Thymus (tissue), 11 donors: ENCODE measurements around the gene ADAMTS6. TPM values are rescaled to one million over a fixed set of nuclear protein-coding genes. Genes with fewer than 3 reads are reported as not detected.

Source experiments
- DNase-seq, 9 donors: peaks; one replicate each; pipeline ENCODE4 v3.0.0-alpha.2; 2013; ENCODE audit warnings: low spot score in 9 of 9, low read depth in 6 of 9, missing footprints in 1 of 9
- H3K27ac ChIP-seq, 2 donors: one replicate each; pipeline ENCODE4 v1.5.1; 2013; ENCODE audit warnings: control low read depth in 1 of 2, low read depth in 1 of 2, low read length in 1 of 2, mild to moderate bottlenecking in 1 of 2, moderate library complexity in 1 of 2
- H3K27me3 ChIP-seq, 2 donors: one replicate each; pipeline ENCODE4 v1.5.1; 2013; ENCODE audit warnings: low read length in 1 of 2; ENCODE audit not compliant: control insufficient read depth in 2 of 2, insufficient read depth in 1 of 2
- H3K36me3 ChIP-seq, 2 donors: one replicate each; pipeline ENCODE4 v1.5.1; 2013; ENCODE audit warnings: low read length in 1 of 2, mild to moderate bottlenecking in 1 of 2, moderate library complexity in 1 of 2; ENCODE audit not compliant: control insufficient read depth in 2 of 2, insufficient read depth in 2 of 2
- H3K4me1 ChIP-seq, 2 donors: one replicate each; pipeline ENCODE4 v1.5.1; 2013; ENCODE audit warnings: low read length in 2 of 2; ENCODE audit not compliant: control insufficient read depth in 2 of 2, insufficient read depth in 2 of 2
- H3K4me3 ChIP-seq, 2 donors: one replicate each; pipeline ENCODE4 v1.5.1; 2013; ENCODE audit warnings: low read length in 2 of 2, control low read depth in 1 of 2, mild to moderate bottlenecking in 1 of 2
- H3K9me3 ChIP-seq, 2 donors: one replicate each; pipeline ENCODE4 v1.5.1; 2013; ENCODE audit warnings: low read length in 1 of 2, mild to moderate bottlenecking in 1 of 2; ENCODE audit not compliant: control insufficient read depth in 2 of 2, insufficient read depth in 1 of 2
- WGBS: extraction: QIAGEN DNeasy Blood & Tissue Kit; methylation state at CpG from one replicate; pipeline ENCODE4 v1.1.7; 2013; 5-methylcytosine and 5-hydroxymethylcytosine counted together
- polyA plus RNA-seq: library from polyadenylated mRNA; stranded (reverse); fragments of 200-250 nt; gene quantifications from one replicate; pipeline ENCODE4 v1.2.3, GENCODE V29; 2013
- total RNA-seq: library from RNA; stranded (reverse); fragments of 120-200 nt; gene quantifications from one replicate; pipeline ENCODE4 v1.2.4, GENCODE V29; 2013
- donor health status: healthy.

Gene ADAMTS6
- total and polyA plus RNA-seq, 2 donors, result 1.2 to 11.5 TPM

DNA sequence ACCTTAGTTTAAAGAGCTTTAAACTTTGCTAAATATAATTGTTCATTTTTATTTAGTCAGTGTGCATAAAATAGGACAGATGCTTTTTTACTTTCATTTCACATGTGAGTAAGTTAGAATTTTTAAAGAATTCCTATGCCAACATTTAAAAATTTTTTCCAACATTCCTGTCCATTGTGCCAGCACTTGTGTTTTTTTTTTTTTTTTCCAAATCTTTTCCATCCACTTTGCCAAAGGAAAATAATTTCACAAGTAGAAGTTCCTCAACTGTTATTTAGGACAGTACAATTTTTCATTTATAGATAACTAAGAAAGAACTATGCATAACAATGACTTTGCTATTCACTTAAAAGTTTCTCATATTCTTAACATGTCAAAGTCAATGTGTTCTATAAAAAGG is 189.5 kb downstream of the ADAMTS6 start:
- no peaks in the 10 kb centered on the region for H3K36me3 ChIP-seq
- H3K4me1 ChIP-seq, result no peaks in the 10 kb centered on the region
- DNase-seq, result no peak
- no peak overlapping the region for H3K27ac ChIP-seq
- H3K27me3 ChIP-seq, result no peaks in the 10 kb centered on the region
- no peak overlapping the region for H3K4me3 ChIP-seq
- no peaks in the 10 kb centered on the region for H3K9me3 ChIP-seq

- no peaks in the 10 kb centered on the region for H3K36me3 ChIP-seq
- H3K4me1 ChIP-seq, result no peaks in the 10 kb centered on the region
- no peaks in the 10 kb centered on the region for H3K27me3 ChIP-seq
- no peak for DNase-seq
- 94% methylated on average over 1 of the region's 1 CpG for WGBS
- no peak overlapping the region for H3K4me3 ChIP-seq
- H3K9me3 ChIP-seq, result no peaks in the 10 kb centered on the region
- H3K27ac ChIP-seq, result no peak overlapping the region
Measured at GRCh38 chr5:65290677-65291076, 191.0 kb downstream of the ADAMTS6 start.

DNA sequence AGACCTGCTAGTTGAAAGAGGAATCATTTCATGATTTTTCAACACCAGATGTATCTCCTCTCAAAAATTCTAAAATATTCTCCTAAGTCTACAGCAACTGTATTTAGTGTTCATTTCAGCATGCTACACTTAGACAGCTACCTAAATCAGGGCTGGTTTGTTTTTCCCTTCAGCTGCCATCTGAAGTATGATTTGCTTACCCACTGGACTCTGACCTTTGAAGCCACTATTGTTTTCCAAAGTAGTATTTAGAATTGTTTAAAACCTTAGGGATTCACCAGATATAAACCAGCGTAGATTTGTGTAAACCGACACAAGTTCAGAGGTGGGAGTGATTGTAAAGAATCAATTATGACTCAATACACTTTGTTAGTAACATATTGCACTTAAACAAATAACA is 193.1 kb downstream of the ADAMTS6 start:
- WGBS, result 99% methylated on average over 2 of the region's 2 CpGs
- no peak for DNase-seq
- H3K27me3 ChIP-seq, result no peaks in the 10 kb centered on the region
- no peak overlapping the region for H3K4me3 ChIP-seq
- H3K27ac ChIP-seq, result no peak overlapping the region
- H3K4me1 ChIP-seq, result no peaks in the 10 kb centered on the region
- no peaks in the 10 kb centered on the region for H3K36me3 ChIP-seq
- H3K9me3 ChIP-seq, result no peaks in the 10 kb centered on the region

DNA sequence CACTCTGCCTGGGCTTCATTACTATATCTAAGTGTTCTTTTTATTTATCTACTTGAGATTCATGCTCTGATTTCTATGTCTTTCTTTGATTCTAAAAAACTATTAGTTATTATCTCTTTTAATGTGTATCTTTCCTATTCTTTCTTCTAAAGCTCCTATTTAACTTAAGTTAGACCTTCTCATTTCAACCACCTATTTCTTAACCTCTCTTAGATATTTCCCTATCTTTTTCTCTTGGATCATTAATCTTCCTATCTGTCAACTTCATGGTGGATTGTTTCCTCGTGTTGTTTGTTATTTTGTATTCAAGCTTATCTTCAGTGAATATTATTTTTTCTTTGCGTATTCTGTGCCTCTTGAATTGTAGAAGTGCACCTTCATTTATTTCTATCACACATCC is 202.1 kb downstream of the ADAMTS6 start:
- no peak overlapping the region for H3K4me3 ChIP-seq
- no peaks in the 10 kb centered on the region for H3K9me3 ChIP-seq
- WGBS, result 95% methylated on average over 2 of the region's 2 CpGs
- DNase-seq, result no peak
- no peaks in the 10 kb centered on the region for H3K4me1 ChIP-seq
- no peaks in the 10 kb centered on the region for H3K27me3 ChIP-seq
- no peak overlapping the region for H3K27ac ChIP-seq
- H3K36me3 ChIP-seq, result no peaks in the 10 kb centered on the region

- WGBS, result 94% methylated on average over 1 of the region's 1 CpG
- no peaks in the 10 kb centered on the region for H3K4me1 ChIP-seq
- no peak for DNase-seq
- no peak overlapping the region for H3K27ac ChIP-seq
- no peaks in the 10 kb centered on the region for H3K27me3 ChIP-seq
- no peaks in the 10 kb centered on the region for H3K9me3 ChIP-seq
- no peaks in the 10 kb centered on the region for H3K36me3 ChIP-seq
- no peak overlapping the region for H3K4me3 ChIP-seq
Measured at GRCh38 chr5:65276178-65276890, 205.4 kb downstream of the ADAMTS6 start.

DNA sequence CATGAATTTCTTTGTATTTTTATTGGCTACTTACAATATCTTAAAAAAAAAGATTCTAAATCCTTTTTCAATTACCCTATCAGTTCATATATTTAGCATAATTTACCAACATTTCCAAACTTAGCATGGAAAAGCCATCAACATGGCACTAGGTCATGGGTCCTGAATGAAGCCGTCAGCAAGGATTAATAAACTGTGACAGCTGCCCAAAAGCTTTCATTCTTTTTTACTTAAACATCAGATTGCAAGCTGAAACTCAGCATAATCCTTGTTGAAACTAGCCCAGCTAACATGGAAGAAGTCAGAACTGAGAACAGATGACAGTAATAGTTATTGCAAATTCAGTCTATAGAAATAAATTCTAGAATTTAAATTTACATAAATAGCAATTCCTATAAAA is 209.8 kb downstream of the ADAMTS6 start:
- Histone ChIP-seq H3K36me3 (no peaks in the 10 kb centered on the region), H3K4me1 (no peaks in the 10 kb centered on the region), H3K27me3 (no peaks in the 10 kb centered on the region), H3K27ac (no peak overlapping the region), H3K9me3 (no peaks in the 10 kb centered on the region), H3K4me3 (no peak overlapping the region)
- 94% methylated on average over 1 of the region's 1 CpG for WGBS
- DNase-seq, result no peak

DNA sequence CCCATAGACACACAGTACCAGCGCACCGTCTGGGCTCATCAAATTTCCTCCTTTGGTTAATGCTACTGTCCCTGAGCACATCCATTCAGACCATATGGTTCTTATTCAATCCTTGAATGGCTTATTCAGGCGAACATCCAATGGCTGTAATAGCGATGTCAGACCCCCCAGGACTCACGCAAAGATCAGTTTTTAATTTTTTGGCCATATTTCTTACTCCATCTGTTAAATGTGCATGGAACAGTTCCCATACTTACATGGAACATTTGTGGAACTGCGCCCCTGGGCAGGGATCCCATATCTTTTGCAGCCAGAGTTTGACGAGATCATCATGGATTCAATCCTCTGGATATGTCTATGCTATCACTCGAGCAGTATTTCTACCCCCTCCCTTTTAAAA is 213.2 kb downstream of the ADAMTS6 start:
- H3K4me1 ChIP-seq, result no peaks in the 10 kb centered on the region

DNA sequence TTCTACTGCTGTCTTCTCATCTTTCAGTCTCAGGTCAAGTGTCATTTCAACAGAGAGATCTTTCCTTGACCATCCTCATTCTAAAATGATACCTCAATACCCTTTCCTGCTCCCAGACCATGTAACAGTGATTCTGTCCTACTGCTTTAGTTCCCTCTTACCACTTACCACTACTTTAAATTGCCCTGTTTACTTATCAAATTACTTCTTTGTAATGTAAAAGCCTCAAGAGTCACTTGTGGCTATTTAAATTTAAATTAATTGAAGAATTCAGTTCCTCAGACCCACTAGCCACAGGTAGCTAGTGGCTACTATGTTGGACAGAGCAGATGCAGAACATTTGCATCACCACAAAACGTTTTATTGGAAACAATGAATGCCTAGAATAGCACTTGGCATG is 217.3 kb downstream of the ADAMTS6 start:
- no peaks in the 10 kb centered on the region for H3K27me3 ChIP-seq
- H3K9me3 ChIP-seq, result no peaks in the 10 kb centered on the region
- H3K4me1 ChIP-seq, result no peaks in the 10 kb centered on the region
- H3K4me3 ChIP-seq, result no peak overlapping the region
- H3K36me3 ChIP-seq, result no peaks in the 10 kb centered on the region
- no peak overlapping the region for H3K27ac ChIP-seq
- no peak for DNase-seq
- 67% methylated on average over 1 of the region's 1 CpG for WGBS

More for the DNA sequence above, 213.2 kb downstream of the ADAMTS6 start:
- Histone ChIP-seq H3K27me3 (no peaks in the 10 kb centered on the region), H3K9me3 (no peaks in the 10 kb centered on the region), H3K36me3 (no peaks in the 10 kb centered on the region), H3K27ac (no peak overlapping the region), H3K4me3 (no peak overlapping the region)
- WGBS, result 95% methylated on average over 8 of the region's 8 CpGs
- DNase-seq, result no peak

DNA sequence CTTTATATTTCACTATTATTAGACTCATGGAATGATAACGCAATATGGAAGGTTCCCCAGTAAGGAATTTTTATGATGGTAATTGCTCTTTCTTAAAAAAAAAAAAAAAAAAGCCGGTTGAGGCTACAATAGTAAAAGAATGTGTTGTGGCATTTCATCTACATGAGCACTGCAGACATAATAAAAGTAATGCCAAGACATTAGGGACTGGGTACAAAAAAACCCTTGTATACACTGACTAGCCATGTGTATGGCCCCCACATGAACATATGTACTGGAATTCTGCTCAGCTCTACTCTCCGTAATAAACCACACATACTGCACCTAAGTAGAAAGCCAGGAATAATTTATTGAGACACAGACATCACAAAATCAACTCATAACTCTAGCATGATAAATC is 218.4 kb downstream of the ADAMTS6 start:
- no peak for DNase-seq
- H3K27me3 ChIP-seq, result no peaks in the 10 kb centered on the region
- no peaks in the 10 kb centered on the region for H3K36me3 ChIP-seq
- 97% methylated on average over 3 of the region's 3 CpGs for WGBS
- no peak overlapping the region for H3K27ac ChIP-seq
- no peak overlapping the region for H3K4me3 ChIP-seq
- H3K4me1 ChIP-seq, result no peaks in the 10 kb centered on the region
- H3K9me3 ChIP-seq, result no peaks in the 10 kb centered on the region
